GM21526 (cell line): ENCODE results near the gene CNTD1.
"Not testable (repeated sequence)": the region's sequence is repeated elsewhere in the genome, so short reads cannot be mapped to it uniquely, and the experiment has no call there.

Source experiments
- ATAC-seq: cut with Tn5 transposase; IDR thresholded peaks from one replicate; pipeline ENCODE4 v1.9.1; 2021; ENCODE audit warnings: moderate library complexity; ENCODE audit not compliant: unreplicated experiment, low FRiP score

Gene CNTD1

GRCh38 chr17:42844761-42845555 is 46.3 kb downstream of the CNTD1 start:
- no peak for ATAC-seq

- no peak for ATAC-seq
Observed at GRCh38 chr17:42845556-42845917, 46.9 kb downstream of the CNTD1 start.

- no peak for ATAC-seq
Observed at GRCh38 chr17:42845918-42846593, 47.4 kb downstream of the CNTD1 start.

- ATAC-seq, result no peak
Observed at GRCh38 chr17:42846594-42847280, 48.1 kb downstream of the CNTD1 start.

- ATAC-seq, result no peak
Observed at GRCh38 chr17:42848093-42848492, 49.4 kb downstream of the CNTD1 start.

- ATAC-seq, result no peak
Observed at GRCh38 chr17:42849031-42849430, 50.4 kb downstream of the CNTD1 start.

GRCh38 chr17:42849451-42850181 is 51.0 kb downstream of the CNTD1 start:
- ATAC-seq, result no peak

GRCh38 chr17:42850954-42851353 is 52.3 kb downstream of the CNTD1 start, which contains the start of gene AOC3:
AOC3 (plus strand) TSS chr17:42851199; CDS start chr17:42851344, 145 bp downstream.
- no peak for ATAC-seq

- ATAC-seq, result not testable (repeated sequence)
Observed at GRCh38 chr17:42851371-42852240, 52.9 kb downstream of the CNTD1 start.

GRCh38 chr17:42852351-42852750 is 53.7 kb downstream of the CNTD1 start:
- no peak for ATAC-seq

- ATAC-seq, result no peak
Observed at GRCh38 chr17:42853004-42853403, 54.3 kb downstream of the CNTD1 start.

- no peak for ATAC-seq
Observed at GRCh38 chr17:42853597-42853967, 54.9 kb downstream of the CNTD1 start.

- no peak for ATAC-seq
Observed at GRCh38 chr17:42853968-42854790, 55.5 kb downstream of the CNTD1 start.

- no peak for ATAC-seq
Observed at GRCh38 chr17:42855048-42855596, 56.5 kb downstream of the CNTD1 start.

GRCh38 chr17:42856093-42856492 is 57.4 kb downstream of the CNTD1 start:
- ATAC-seq, result not testable (repeated sequence)

- ATAC-seq, result not testable (repeated sequence)
Observed at GRCh38 chr17:42856516-42856915, 57.9 kb downstream of the CNTD1 start.

- no peak for ATAC-seq
Observed at GRCh38 chr17:42857389-42857788, 58.7 kb downstream of the CNTD1 start.
